IPS-18c (cell line): Measurements from ENCODE around the gene SLC16A8.
A peak's percentile ranks its signal among the peaks of the same experiment; 100 is the strongest.
"Not testable (repeated sequence)": the region's sequence is repeated elsewhere in the genome, so short reads cannot be mapped to it uniquely, and the experiment has no call there.

ENCODE experiments used
- H3K4me3 ChIP-seq: 2 replicates; pipeline ENCODE4 v1.7.0; 2013; ENCODE audit warnings: low read depth, mild to moderate bottlenecking, low read length, moderate library complexity; ENCODE audit not compliant: insufficient read depth
- H3K9me3 ChIP-seq: one replicate; pipeline ENCODE4 v1.6.1; 2013; ENCODE audit warnings: mild to moderate bottlenecking, low read length, moderate library complexity; ENCODE audit not compliant: control insufficient read depth, insufficient read depth

SLC16A8 gene, protein sequence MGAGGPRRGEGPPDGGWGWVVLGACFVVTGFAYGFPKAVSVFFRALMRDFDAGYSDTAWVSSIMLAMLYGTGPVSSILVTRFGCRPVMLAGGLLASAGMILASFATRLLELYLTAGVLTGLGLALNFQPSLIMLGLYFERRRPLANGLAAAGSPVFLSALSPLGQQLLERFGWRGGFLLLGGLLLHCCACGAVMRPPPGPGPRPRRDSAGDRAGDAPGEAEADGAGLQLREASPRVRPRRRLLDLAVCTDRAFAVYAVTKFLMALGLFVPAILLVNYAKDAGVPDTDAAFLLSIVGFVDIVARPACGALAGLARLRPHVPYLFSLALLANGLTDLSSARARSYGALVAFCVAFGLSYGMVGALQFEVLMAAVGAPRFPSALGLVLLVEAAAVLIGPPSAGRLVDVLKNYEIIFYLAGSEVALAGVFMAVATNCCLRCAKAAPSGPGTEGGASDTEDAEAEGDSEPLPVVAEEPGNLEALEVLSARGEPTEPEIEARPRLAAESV

GRCh38 chr22:38083931-38084631 is at the start of gene SLC16A8:
TSS of gene SLC16A8 (minus strand) at chr22:38084184. CDS start at chr22:38082873, 1,311 bp downstream.
- Histone ChIP-seq H3K4me3 (peak within 1 kb of the TSS; percentile 20; the same call in 1 of the 2 replicates), H3K9me3 (peaks cover 2% of the 10 kb centered on the region)

GRCh38 chr22:38133331-38133730 is 49.3 kb upstream of the SLC16A8 start:
- Histone ChIP-seq H3K4me3 (no peak overlapping the region), H3K9me3 (no peaks in the 10 kb centered on the region)

- no peaks in the 10 kb centered on the region for H3K9me3 ChIP-seq
- H3K4me3 ChIP-seq, result no peak overlapping the region
These were observed 48.8 kb upstream of the SLC16A8 start for GRCh38 chr22:38132794-38133193.

DNA sequence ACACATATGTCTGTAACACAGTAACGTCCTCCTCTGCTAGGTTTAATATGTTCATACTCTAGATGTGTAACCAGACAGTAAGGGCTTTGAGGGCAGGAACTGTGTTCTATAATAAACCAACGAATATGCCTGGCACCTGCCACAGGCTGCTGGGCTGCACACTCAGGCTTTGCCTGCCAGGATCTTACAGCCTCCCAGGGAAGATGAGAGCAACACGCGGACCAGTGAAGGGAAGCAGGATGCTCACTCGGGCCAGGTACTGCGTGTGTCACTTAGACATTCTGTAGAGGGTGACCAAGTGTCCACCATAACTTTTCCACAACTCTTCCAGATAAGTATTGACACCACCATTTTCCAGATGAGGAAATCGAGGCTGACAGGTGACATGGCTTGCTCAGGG is 48.2 kb upstream of the SLC16A8 start:
- Histone ChIP-seq H3K9me3 (no peaks in the 10 kb centered on the region), H3K4me3 (no peak overlapping the region)

DNA sequence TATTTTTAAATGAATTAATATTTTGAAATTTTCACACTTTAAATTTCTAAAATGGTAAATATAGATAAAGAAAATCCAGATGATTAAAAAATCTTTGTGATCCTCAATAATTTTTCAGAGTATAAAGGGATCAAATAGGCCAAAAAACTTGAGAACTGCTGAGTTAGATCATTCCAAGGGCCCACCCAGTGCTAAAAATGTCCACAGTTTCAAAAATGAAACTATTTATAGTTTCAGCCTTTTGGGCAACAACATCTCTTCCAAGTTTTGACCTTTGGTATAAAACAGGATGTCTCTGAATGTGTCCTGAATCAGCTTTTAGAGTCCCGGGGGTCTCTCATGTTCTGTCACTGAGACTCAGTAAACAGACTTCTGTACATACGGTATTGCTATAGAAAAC is 47.4 kb upstream of the SLC16A8 start:
- H3K4me3 ChIP-seq, result no peak overlapping the region
- H3K9me3 ChIP-seq, result no peaks in the 10 kb centered on the region

DNA sequence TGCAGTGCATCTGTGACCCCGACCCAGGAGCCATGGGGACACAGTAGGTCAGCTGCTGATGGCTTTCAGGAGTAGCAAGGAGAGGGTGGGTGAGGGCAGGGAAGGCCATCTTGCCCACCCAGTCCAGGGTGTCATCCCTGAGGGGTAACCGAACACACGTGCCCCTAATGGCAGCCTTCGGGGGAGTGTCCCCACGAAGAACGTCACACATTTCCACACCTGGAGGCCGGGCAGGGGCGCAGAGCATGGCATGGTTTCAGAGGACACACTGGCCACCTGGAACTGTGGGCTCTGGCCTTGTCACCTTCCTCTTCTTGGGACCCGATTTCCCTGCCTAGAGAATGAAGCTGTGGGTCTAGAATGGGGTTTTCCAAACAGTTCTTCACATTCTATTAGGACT is 45.9 kb upstream of the SLC16A8 start:
- Histone ChIP-seq H3K9me3 (no peaks in the 10 kb centered on the region), H3K4me3 (no peak overlapping the region)

DNA sequence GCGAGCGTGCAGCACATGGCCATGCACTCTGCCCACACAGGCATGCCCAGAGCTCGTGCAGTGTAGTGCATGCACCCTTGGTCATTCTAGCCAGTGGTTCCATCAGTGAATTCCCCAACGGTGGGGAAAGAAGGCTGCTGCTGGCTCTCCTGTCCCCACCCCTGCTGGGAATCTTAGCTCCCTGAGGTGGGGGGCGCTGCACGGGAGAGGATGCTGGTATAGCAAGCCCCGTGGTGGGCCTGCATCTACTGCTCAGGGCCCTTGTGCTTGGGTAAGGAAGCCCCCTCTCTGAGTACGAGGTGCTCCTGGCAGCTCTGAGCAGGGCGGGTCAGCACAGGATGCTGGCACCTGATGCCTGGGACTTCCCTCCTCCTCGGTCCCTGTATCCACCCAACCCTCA is 45.0 kb upstream of the SLC16A8 start:
- no peaks in the 10 kb centered on the region for H3K9me3 ChIP-seq
- H3K4me3 ChIP-seq, result no peak overlapping the region

- Histone ChIP-seq H3K4me3 (no peak overlapping the region), H3K9me3 (no peaks in the 10 kb centered on the region)
These were observed 43.9 kb upstream of the SLC16A8 start for GRCh38 chr22:38127869-38128268.

- H3K9me3 ChIP-seq, result no peaks in the 10 kb centered on the region
- H3K4me3 ChIP-seq, result no peak overlapping the region
These were observed 43.1 kb upstream of the SLC16A8 start for GRCh38 chr22:38126928-38127668.

- H3K4me3 ChIP-seq, result no peak overlapping the region
- no peaks in the 10 kb centered on the region for H3K9me3 ChIP-seq
These were observed 41.8 kb upstream of the SLC16A8 start for GRCh38 chr22:38125751-38126201.

DNA sequence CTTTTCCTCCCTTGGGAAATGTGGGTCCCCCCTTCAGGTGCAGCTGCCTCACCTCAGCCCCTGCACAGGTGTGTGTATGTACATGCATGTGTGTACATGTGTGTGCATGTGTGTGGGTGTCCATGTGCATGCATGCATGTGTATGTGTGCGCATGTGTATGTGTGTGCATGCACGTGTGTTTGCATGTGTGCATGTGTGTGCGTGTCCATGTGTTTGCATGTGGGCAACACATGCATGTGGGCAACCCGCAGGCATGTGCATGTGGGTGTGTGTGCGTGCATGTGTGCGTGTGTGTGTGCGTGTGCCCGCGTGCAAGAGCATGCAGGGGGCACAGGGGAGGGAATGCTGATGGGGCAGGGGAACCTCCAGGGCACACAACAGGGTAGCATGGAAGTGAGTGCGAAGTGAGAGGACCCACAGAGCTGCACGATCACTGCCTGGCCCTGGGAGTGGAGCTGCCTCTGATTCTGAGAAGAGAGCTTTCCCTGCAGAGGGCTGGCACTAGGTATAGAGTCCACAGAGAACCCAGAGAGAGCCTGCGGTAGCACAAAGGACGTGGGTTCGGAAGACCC is 41.1 kb upstream of the SLC16A8 start:
- Histone ChIP-seq H3K4me3 (no peak overlapping the region), H3K9me3 (no peaks in the 10 kb centered on the region)

- H3K9me3 ChIP-seq, result no peaks in the 10 kb centered on the region
- no peak overlapping the region for H3K4me3 ChIP-seq
These were observed 40.4 kb upstream of the SLC16A8 start for GRCh38 chr22:38124236-38124974.

DNA sequence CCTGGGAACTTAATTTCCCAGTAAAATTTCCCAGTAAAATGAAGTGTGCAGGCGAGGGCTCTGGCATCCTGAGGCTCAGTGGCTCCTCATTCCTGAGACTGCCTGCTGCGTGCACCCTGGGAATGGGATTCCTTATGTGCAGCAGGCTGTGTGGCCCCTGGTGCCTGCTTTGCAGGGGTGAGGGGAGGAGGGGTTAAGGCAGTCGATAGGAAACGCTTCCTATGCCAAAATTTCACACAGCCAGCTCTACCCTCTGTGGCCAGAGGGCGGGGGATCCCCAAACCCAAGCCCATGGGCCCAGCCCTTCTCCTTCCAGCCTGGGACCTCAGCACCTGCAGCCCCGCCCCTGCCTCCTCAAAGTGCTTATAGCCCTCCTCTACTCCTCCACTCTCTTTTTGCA is 38.6 kb upstream of the SLC16A8 start:
- Histone ChIP-seq H3K9me3 (no peaks in the 10 kb centered on the region), H3K4me3 (no peak overlapping the region)

- H3K9me3 ChIP-seq, result no peaks in the 10 kb centered on the region
These were observed 36.6 kb upstream of the SLC16A8 start for GRCh38 chr22:38120359-38121110.

DNA sequence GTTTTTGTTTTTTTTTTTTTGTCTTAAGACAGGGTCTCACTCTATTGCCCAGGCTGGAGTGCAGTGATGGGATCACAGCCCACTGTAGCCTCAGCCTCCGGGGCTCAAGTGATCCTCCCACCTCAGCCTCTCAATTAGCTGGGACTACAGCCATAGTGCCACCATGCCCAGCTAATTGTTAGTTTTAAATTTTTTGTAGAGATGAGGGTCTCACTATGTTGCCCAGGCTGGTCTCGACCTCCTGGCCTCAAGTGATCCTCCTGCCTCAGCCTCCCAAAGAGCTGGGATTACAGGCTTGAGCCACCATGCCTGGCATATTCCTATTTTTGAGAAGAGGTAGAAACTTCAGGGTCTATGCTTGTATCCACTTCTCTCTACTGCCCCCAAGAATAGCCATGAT is 34.8 kb upstream of the SLC16A8 start:
- not testable (repeated sequence) for H3K4me3 ChIP-seq, H3K9me3 ChIP-seq

More at GRCh38 chr22:38120359-38121110, 36.6 kb upstream of the SLC16A8 start:
- H3K4me3 ChIP-seq, result no peak overlapping the region

- H3K9me3 ChIP-seq, result no peaks in the 10 kb centered on the region
- no peak overlapping the region for H3K4me3 ChIP-seq
These were observed 34.2 kb upstream of the SLC16A8 start for GRCh38 chr22:38118182-38118581.
